ENCODE data around the gene MYCBP2. TPM values are rescaled to one million over a fixed set of nuclear protein-coding genes. Genes with fewer than 3 reads are reported as not detected.

MYCBP2 gene
- total RNA-seq, 1 experiment from 2014 or later, result 22.0 TPM

DNA sequence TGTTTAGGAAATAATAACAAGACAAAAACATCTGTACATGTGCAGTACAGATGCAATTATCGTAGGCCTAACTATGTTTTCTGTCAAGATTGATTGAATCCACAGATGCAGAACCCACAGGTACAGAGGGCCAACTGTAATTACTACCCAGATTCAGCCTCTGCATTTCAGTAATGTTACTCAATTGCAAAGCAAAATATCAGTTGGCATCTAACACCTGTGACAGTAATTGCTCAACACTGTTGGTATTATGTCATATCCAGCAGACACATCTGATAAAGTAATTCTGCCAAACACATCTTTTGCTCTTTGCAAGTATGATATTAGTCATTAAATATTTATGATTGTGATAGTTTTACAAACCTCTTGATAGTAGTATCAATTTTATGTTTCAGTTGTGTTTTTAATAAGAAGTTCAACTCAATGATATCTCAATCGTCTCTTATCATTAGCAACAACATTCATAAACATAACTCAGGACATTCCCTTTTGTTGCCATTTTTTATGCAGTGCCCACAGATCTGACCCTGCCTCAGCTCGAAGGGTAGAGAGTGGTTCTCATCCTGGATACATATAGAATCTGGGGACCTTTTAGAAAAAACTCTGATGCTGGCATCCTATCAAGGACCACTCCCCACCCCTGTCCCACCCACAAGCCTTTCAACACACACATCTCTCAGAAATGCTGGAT lies 104.7 kb downstream of the MYCBP2 start:
- peaks cover 5% of the 10 kb centered on the region for H3K36me3 Mint-ChIP-seq (ENCODE audit: insufficient read depth, unreplicated experiment)
- no peaks in the 10 kb centered on the region for H3K27me3 Mint-ChIP-seq (ENCODE audit: unreplicated experiment)
- no peak overlapping the region for H3K4me3 Mint-ChIP-seq (ENCODE audit: low read depth, unreplicated experiment)
- intact Hi-C loops (cut with micrococcal nuclease; ENCODE audit: unreplicated experiment), result no loop called here
- no peak for DNase-seq
- no peaks in the 10 kb centered on the region for H3K4me1 Mint-ChIP-seq (ENCODE audit: low read depth, unreplicated experiment)
- CTCF ChIA-PET, result no interaction called here
- H3K9me3 Mint-ChIP-seq (ENCODE audit: low read depth, unreplicated experiment), result no peaks in the 10 kb centered on the region
- H3K27ac Mint-ChIP-seq (ENCODE audit: unreplicated experiment), result no peak overlapping the region
- TF ChIP-seq, protein P1, sequence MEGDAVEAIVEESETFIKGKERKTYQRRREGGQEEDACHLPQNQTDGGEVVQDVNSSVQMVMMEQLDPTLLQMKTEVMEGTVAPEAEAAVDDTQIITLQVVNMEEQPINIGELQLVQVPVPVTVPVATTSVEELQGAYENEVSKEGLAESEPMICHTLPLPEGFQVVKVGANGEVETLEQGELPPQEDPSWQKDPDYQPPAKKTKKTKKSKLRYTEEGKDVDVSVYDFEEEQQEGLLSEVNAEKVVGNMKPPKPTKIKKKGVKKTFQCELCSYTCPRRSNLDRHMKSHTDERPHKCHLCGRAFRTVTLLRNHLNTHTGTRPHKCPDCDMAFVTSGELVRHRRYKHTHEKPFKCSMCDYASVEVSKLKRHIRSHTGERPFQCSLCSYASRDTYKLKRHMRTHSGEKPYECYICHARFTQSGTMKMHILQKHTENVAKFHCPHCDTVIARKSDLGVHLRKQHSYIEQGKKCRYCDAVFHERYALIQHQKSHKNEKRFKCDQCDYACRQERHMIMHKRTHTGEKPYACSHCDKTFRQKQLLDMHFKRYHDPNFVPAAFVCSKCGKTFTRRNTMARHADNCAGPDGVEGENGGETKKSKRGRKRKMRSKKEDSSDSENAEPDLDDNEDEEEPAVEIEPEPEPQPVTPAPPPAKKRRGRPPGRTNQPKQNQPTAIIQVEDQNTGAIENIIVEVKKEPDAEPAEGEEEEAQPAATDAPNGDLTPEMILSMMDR (IDR thresholded peaks at IDR 0.05; ENCODE audit: unreplicated experiment), result no peak
- BruUV-seq (replicated peaks), result no TSS peak

DNA sequence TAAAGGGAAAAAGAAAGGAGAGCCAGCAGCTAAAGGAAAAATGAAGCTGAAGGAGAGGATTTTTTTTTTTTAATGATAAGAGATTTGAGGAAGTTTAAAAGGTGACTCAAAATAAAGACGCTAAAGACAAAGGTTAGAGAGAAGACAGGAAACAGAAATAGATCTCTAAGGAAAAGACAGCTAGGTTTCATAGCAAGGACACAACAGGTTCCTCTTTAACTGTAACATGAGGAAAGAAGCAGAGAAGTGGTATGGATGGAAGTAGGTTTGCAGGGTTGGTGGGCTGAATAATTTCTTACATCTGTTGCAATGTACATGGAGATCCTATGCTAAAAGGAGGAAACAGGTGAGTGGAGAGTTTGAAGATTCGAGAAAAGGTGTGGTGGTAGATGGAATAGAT lies 107.5 kb downstream of the MYCBP2 start:
- no peak for DNase-seq
- H3K27ac Mint-ChIP-seq (ENCODE audit: unreplicated experiment), result no peak overlapping the region
- no peaks in the 10 kb centered on the region for H3K4me1 Mint-ChIP-seq (ENCODE audit: low read depth, unreplicated experiment)
- H3K27me3 Mint-ChIP-seq (ENCODE audit: unreplicated experiment), result no peaks in the 10 kb centered on the region
- TF ChIP-seq, protein P1 (IDR thresholded peaks at IDR 0.05; ENCODE audit: unreplicated experiment), result no peak
- no peaks in the 10 kb centered on the region for H3K9me3 Mint-ChIP-seq (ENCODE audit: low read depth, unreplicated experiment)
- BruUV-seq (replicated peaks), result no TSS peak
- CTCF ChIA-PET, result no interaction called here
- H3K4me3 Mint-ChIP-seq (ENCODE audit: low read depth, unreplicated experiment), result no peak overlapping the region
- intact Hi-C loops (cut with micrococcal nuclease; ENCODE audit: unreplicated experiment), result no loop called here
- H3K36me3 Mint-ChIP-seq (ENCODE audit: insufficient read depth, unreplicated experiment), result no peaks in the 10 kb centered on the region

DNA sequence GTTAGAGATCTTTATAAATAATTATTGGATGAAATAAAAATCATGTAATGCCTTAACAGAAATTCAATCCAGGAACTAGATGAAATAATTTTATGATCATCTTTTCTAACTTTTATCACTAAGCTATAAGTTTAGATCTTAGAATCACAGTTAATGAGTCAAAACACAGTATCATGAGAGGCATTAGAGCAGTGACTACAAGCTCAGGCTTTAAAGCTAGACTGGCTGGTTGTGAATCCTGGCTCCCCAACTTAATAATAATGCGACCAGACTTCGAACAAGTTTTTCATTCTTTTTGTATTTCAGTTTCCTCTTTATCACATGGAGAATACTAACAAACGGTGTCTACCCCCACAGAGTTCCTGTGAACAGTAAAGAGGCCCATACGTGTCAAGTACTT lies 108.6 kb downstream of the MYCBP2 start:
- H3K27me3 Mint-ChIP-seq (ENCODE audit: unreplicated experiment), result no peaks in the 10 kb centered on the region
- no peaks in the 10 kb centered on the region for H3K4me1 Mint-ChIP-seq (ENCODE audit: low read depth, unreplicated experiment)
- no peak overlapping the region for H3K4me3 Mint-ChIP-seq (ENCODE audit: low read depth, unreplicated experiment)
- CTCF ChIA-PET, result no interaction called here
- DNase-seq, result no peak
- no peak overlapping the region for H3K27ac Mint-ChIP-seq (ENCODE audit: unreplicated experiment)
- TF ChIP-seq, protein P1 (IDR thresholded peaks at IDR 0.05; ENCODE audit: unreplicated experiment), result no peak
- H3K9me3 Mint-ChIP-seq (ENCODE audit: low read depth, unreplicated experiment), result no peaks in the 10 kb centered on the region
- intact Hi-C loops (cut with micrococcal nuclease; ENCODE audit: unreplicated experiment), result no loop called here
- no TSS peak for BruUV-seq (replicated peaks)
- no peaks in the 10 kb centered on the region for H3K36me3 Mint-ChIP-seq (ENCODE audit: insufficient read depth, unreplicated experiment)

DNA sequence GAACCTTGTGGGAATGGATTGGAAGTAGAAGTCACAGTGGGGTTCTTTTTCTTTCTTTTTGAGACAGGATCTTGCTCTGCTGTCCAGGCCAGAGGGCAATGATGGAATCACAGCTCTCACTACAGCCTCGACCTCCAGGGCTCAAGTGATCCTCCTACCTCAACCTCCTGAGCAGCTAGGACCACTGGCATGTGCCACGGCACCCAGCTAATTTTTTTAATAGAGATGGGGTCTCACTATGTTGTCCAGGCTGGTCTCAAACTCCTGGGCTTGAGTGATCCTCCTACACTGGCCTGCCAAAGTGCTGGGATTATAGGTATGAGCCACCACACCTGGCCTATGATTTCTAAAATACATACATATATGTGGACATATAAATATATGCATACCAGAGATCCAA lies 111.4 kb downstream of the MYCBP2 start:
- Mint-ChIP-seq H3K4me1 (ENCODE audit: low read depth, unreplicated experiment) (no peaks in the 10 kb centered on the region), H3K27ac (ENCODE audit: unreplicated experiment) (no peak overlapping the region), H3K27me3 (ENCODE audit: unreplicated experiment) (no peaks in the 10 kb centered on the region), H3K36me3 (ENCODE audit: insufficient read depth, unreplicated experiment) (no peaks in the 10 kb centered on the region), H3K9me3 (ENCODE audit: low read depth, unreplicated experiment) (no peaks in the 10 kb centered on the region), H3K4me3 (ENCODE audit: low read depth, unreplicated experiment) (no peak overlapping the region)
- no TSS peak for BruUV-seq (replicated peaks)
- DNase-seq, result no peak
- intact Hi-C loops (cut with micrococcal nuclease; ENCODE audit: unreplicated experiment), result no loop called here
- CTCF ChIA-PET, result no interaction called here
- TF ChIP-seq, protein P1 (IDR thresholded peaks at IDR 0.05; ENCODE audit: unreplicated experiment), result no peak

Measured in Calu3 (cell line).